ENCODE measurements around the gene YY1.
"Not testable (repeated sequence)": the region's sequence is repeated elsewhere in the genome, so short reads cannot be mapped to it uniquely, and the experiment has no call there.

YY1 gene

DNA sequence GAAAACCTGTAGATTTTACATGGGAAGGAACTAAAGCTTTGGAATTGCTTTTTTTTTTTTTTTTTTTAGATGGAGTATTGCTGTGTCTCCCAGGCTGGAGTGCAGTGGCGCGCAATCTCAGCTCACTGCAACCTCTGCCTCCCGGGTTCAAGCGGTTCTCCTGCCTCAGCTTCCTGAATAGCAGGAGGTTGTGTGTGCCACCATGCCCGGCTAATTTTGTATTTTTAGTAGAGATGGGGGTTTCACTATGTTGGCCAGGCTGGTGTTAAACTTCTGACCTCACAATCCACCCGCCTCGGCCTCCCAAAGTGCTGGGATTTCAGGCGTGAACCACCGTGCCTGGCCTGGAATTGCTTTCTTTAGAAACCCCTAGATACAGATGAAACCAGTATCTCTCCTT is 44.5 kb downstream of the YY1 start:
- DNase-seq; H3K4me3 ChIP-seq (ENCODE audit: insufficient read depth, low read depth, low read length, poor library complexity, severe bottlenecking); H3K27me3 ChIP-seq (replicated peaks; ENCODE audit: control insufficient read depth, insufficient read depth, low read length, poor library complexity, severe bottlenecking); H3K9me3 ChIP-seq (ENCODE audit: control insufficient read depth, low read length); H3K4me1 ChIP-seq (ENCODE audit: control insufficient read depth, insufficient read depth, low read length, poor library complexity, severe bottlenecking); H3K27ac ChIP-seq (ENCODE audit: insufficient read depth, low read length, poor library complexity, severe bottlenecking): not testable (repeated sequence)
- peaks cover 11% of the 10 kb centered on the region for H3K36me3 ChIP-seq (ENCODE audit: control insufficient read depth, insufficient read depth, low read length)

DNA sequence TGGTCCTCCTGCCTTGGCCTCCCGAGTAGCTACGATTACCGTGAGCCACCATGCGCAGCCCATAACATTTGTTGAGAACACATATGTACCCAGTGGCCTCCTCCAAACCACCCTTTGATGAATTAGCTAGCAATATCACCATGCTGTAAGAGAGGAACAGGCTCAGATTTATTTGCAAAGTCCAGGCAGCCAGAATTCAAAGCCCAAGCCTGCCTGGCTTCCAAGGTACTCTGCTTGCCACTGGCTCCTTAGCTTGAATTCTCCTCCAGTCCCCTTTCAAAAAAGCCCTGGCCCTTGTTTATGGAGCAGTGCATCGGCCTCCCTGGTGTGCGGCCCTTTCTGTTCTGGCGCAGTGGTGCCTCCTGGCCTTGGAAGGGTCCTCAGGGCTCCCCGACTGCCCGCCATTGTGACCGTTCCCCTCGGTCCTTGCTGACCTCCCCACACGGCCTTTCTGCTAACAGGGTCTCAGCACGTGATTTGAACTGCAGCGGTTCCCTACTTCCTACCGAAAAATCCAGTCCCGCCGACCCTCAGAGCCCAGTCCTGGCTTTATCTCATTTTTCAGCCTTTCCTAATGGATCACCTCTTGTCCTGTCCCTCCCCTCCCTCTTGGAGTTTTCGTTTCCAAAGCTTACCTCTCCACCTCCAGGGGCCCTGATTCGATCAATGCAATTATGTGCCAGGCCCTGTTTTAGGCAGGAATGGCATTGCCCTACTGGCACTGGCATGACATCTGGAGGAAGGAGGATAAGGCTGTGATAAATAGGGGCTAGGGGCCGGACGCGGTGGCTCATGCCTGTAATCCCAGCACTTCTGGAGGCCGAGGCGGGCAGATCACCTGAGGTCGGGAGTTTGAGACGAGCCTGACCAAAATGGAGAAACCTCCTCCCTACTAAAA is 45.3 kb downstream of the YY1 start:
- Histone ChIP-seq H3K9me3 (ENCODE audit: control insufficient read depth, low read length) (no peaks in the 10 kb centered on the region), H3K36me3 (ENCODE audit: control insufficient read depth, insufficient read depth, low read length) (peaks cover 4% of the 10 kb centered on the region), H3K27me3 (replicated peaks; ENCODE audit: control insufficient read depth, insufficient read depth, low read length, poor library complexity, severe bottlenecking) (no peaks in the 10 kb centered on the region), H3K4me3 (ENCODE audit: insufficient read depth, low read depth, low read length, poor library complexity, severe bottlenecking) (no peak overlapping the region), H3K27ac (ENCODE audit: insufficient read depth, low read length, poor library complexity, severe bottlenecking) (no peak overlapping the region), H3K4me1 (ENCODE audit: control insufficient read depth, insufficient read depth, low read length, poor library complexity, severe bottlenecking) (peaks cover 2% of the 10 kb centered on the region)
- DNase-seq: no peak

DNA sequence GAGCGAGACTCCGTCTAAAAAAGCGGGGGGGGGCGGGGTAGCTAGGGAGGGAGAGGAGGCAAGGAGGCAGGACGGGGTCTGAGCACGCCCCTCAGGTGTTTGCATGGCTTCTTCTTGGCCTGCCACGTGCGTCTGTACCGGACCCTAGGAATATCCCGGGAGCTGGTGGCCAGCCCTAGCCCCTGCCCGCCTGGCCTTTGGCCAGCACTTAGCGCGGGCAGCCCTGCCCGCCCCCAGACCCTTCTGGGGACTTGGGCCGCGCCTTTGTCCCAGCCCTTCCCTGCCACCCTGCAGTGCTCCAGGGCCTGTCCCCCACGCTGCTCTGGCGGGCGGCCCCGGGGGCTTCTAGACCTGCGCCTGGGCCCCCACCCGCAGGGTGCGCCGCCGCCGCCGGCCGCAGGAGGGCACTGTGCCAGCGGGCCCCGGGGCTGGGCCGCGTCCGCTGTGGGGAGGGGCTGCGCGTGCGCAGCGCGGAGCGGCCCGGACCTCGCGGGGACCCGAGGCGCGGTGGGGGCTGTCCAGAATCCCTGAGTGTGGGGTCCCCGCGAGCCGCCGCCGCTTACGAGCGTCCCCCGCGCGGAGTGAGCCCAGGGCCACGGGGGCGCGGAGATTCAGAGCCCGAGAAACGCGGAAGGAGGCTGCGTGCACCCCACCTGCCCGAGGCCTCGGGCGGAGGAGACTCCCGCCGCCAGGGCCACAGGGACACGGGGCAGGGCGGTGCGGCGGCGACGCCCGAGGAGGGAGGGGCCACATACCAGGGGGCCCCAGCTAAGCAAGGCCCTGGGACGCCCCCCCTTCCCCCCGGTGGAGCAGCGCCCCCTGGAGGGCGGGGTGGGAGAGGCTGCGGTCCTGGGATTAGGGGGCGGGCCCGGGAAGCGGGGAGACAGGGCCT is 46.3 kb downstream of the YY1 start:
- H3K4me3 ChIP-seq (ENCODE audit: insufficient read depth, low read depth, low read length, poor library complexity, severe bottlenecking): peak overlapping the region; percentile 96
- peak; percentile 62 to 71 (median 64) for DNase-seq

DNA sequence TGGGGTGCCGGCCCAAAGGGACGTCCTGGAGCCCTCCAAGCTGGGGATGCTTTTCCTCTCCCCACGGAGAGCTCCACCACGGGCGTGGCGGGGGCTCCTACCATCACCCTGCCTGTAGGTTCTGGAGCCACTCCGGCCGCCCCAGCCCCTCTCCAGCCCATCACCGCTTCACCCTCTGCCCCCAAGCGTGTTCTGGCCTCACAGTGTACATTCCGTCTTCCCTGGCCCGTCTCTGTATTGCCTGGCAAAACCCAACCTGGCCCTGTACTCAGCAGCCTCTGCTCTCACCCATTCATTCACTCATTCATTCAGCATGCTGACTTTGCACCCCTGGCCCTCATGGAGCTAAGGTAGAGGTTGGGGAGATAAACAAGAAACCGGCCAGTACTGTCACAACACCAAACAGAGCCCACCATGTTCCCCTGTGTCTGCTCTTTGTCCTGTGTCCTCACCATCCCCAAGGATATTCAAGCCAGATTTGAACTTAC is 47.0 kb downstream of the YY1 start:
- DNase-seq: no peak
- Histone ChIP-seq H3K4me1 (ENCODE audit: control insufficient read depth, insufficient read depth, low read length, poor library complexity, severe bottlenecking) (peaks cover 2% of the 10 kb centered on the region), H3K27ac (ENCODE audit: insufficient read depth, low read length, poor library complexity, severe bottlenecking) (peak overlapping the region; percentile 86), H3K27me3 (replicated peaks; ENCODE audit: control insufficient read depth, insufficient read depth, low read length, poor library complexity, severe bottlenecking) (no peaks in the 10 kb centered on the region), H3K36me3 (ENCODE audit: control insufficient read depth, insufficient read depth, low read length) (no peaks in the 10 kb centered on the region), H3K4me3 (ENCODE audit: insufficient read depth, low read depth, low read length, poor library complexity, severe bottlenecking) (peak overlapping the region; percentile 96), H3K9me3 (ENCODE audit: control insufficient read depth, low read length) (no peaks in the 10 kb centered on the region)

More for the DNA sequence above, 46.3 kb downstream of the YY1 start:
- Histone ChIP-seq H3K27ac (ENCODE audit: insufficient read depth, low read length, poor library complexity, severe bottlenecking) (peak overlapping the region; percentile 86), H3K27me3 (replicated peaks; ENCODE audit: control insufficient read depth, insufficient read depth, low read length, poor library complexity, severe bottlenecking) (no peaks in the 10 kb centered on the region), H3K36me3 (ENCODE audit: control insufficient read depth, insufficient read depth, low read length) (peaks cover 3% of the 10 kb centered on the region), H3K9me3 (ENCODE audit: control insufficient read depth, low read length) (no peaks in the 10 kb centered on the region), H3K4me1 (ENCODE audit: control insufficient read depth, insufficient read depth, low read length, poor library complexity, severe bottlenecking) (peaks cover 2% of the 10 kb centered on the region)

DNA sequence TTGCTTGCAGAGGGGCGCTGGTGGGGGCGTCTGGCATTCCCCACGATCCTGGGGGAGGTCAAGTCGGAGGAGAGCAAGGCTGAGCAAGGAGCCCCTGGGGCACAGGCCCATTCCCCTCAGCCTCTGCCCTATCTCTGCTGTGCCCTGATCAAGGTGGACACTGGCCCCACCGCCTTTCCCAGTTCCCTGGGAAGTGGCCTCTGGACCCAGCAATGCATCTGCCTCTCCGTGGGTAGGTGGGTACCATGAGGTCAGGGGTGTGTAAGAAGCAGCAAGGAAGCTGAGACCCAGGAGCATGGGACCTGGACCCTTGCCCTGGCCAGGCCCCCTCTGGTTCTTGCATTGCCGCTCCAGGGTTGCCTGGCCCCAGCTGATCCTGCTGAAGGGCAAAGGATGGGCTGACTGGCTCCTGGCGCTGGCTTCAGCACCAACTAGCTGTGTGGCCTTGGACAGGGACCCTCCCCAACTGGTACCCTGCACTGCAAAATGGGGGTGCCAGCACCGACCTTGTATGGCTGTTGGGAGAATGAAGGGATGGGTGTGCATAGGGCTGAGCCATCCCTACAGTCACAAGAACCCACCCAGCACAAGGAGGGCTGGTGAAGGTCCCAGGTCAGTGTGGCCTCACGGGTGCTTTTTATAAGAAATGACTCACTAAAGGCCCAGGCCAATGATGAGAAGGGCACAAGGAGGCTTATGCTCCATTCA is 47.7 kb downstream of the YY1 start:
- Histone ChIP-seq H3K4me1 (ENCODE audit: control insufficient read depth, insufficient read depth, low read length, poor library complexity, severe bottlenecking) (peaks cover 2% of the 10 kb centered on the region), H3K9me3 (ENCODE audit: control insufficient read depth, low read length) (no peaks in the 10 kb centered on the region), H3K4me3 (ENCODE audit: insufficient read depth, low read depth, low read length, poor library complexity, severe bottlenecking) (no peak overlapping the region), H3K36me3 (ENCODE audit: control insufficient read depth, insufficient read depth, low read length) (no peaks in the 10 kb centered on the region), H3K27me3 (replicated peaks; ENCODE audit: control insufficient read depth, insufficient read depth, low read length, poor library complexity, severe bottlenecking) (no peaks in the 10 kb centered on the region), H3K27ac (ENCODE audit: insufficient read depth, low read length, poor library complexity, severe bottlenecking) (no peak overlapping the region)
- no peak for DNase-seq

DNA sequence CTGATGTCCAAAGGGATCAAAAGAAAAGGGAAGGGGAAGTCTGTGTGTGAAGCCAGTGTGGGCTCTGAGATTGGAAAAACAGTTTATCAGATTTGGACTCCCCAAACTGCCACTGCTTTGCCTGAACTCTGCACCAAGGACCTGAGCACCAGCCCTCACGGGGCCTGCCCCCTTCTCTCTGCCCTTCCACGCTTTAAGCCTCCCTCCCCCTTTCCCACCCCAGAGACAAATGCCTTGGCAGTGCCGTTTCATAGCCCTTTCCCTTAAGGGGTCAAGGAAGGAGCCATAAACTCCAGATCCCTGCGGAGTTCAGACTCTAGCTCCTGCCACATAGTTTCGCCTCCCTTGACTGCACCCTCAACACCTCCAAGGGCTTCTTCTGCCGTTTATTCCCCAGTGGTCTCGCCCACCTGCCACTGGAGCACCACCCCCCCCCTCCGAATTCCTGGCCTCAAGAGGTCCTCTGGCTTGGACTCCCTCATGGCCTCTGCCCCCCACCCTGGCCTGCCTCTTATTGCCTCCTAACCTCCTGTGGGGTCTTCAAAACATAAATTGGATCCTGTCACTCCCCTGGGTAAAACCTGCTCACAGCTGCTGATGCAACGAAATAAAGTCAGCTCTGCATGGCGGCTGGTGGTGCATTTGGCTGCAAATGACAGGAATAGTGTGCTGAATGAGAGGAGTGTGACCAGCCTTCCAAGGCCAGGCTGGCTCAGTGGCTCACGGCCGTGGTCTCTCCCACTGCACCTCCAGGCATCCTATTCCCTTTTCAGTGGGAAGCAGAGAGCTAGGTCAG is 48.5 kb downstream of the YY1 start:
- H3K27me3 ChIP-seq (replicated peaks; ENCODE audit: control insufficient read depth, insufficient read depth, low read length, poor library complexity, severe bottlenecking): no peaks in the 10 kb centered on the region
- no peaks in the 10 kb centered on the region for H3K9me3 ChIP-seq (ENCODE audit: control insufficient read depth, low read length)
- peaks cover 2% of the 10 kb centered on the region for H3K4me1 ChIP-seq (ENCODE audit: control insufficient read depth, insufficient read depth, low read length, poor library complexity, severe bottlenecking)
- no peak overlapping the region for H3K4me3 ChIP-seq (ENCODE audit: insufficient read depth, low read depth, low read length, poor library complexity, severe bottlenecking)
- DNase-seq: no peak
- H3K27ac ChIP-seq (ENCODE audit: insufficient read depth, low read length, poor library complexity, severe bottlenecking): no peak overlapping the region
- no peaks in the 10 kb centered on the region for H3K36me3 ChIP-seq (ENCODE audit: control insufficient read depth, insufficient read depth, low read length)

DNA sequence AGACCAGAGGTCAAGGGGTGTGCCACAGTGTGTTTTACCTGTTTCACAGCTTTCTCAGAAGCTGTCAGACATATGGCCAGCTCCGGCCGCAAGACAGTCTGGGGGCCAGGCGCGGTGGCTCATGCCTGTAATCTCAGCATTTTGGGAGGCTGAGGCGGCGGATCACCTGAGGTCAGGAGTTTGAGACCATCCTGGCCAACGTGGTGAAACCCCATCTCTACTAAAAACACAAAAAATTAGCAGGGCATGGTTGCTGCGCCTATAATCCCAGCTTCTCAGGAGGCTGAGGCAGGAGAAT is 49.0 kb downstream of the YY1 start:
- DNase-seq; H3K27ac ChIP-seq (ENCODE audit: insufficient read depth, low read length, poor library complexity, severe bottlenecking); H3K9me3 ChIP-seq (ENCODE audit: control insufficient read depth, low read length); H3K4me3 ChIP-seq (ENCODE audit: insufficient read depth, low read depth, low read length, poor library complexity, severe bottlenecking); H3K36me3 ChIP-seq (ENCODE audit: control insufficient read depth, insufficient read depth, low read length); H3K4me1 ChIP-seq (ENCODE audit: control insufficient read depth, insufficient read depth, low read length, poor library complexity, severe bottlenecking); H3K27me3 ChIP-seq (replicated peaks; ENCODE audit: control insufficient read depth, insufficient read depth, low read length, poor library complexity, severe bottlenecking): not testable (repeated sequence)

DNA sequence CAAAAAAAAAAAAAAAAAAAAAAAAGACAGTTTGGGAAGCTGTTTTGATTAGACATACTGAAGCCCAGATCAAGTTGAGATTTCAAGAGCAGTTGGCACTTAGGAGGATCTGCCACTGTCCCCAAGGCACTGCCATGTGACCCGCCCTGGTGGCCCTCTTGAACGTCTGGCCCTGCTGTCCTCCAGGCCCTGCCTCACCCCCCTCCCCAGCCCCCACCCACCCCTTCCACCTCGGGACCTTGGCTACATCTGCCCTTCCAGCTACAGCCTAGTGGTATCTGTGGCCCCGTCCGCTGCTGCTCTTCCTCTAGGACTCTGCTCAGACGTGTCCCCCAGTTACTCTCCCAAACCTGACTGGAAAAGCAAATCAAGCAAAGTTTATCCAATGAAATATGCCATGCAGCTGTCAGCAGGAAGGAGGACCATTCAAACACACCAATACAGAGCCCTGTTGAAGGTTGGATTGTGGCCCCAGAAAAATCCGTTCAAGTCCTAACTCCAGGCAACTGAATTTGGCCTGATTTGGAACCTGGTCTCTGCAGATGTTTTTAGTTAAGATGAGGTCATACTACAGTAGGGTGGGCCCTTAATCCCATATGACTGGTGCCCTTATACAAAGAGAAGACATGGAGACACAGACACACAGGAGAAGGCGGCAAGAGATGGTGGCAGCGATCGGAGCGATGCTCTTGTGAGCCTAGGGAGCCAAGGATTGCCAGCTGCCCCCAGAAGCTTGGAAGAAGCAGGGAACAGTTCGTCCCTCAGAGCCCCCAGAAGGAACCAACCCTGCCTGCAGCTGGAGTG is 49.6 kb downstream of the YY1 start:
- H3K9me3 ChIP-seq (ENCODE audit: control insufficient read depth, low read length): no peaks in the 10 kb centered on the region
- H3K36me3 ChIP-seq (ENCODE audit: control insufficient read depth, insufficient read depth, low read length): no peaks in the 10 kb centered on the region
- no peaks in the 10 kb centered on the region for H3K27me3 ChIP-seq (replicated peaks; ENCODE audit: control insufficient read depth, insufficient read depth, low read length, poor library complexity, severe bottlenecking)
- no peak overlapping the region for H3K27ac ChIP-seq (ENCODE audit: insufficient read depth, low read length, poor library complexity, severe bottlenecking)
- DNase-seq: no peak
- peaks cover 2% of the 10 kb centered on the region for H3K4me1 ChIP-seq (ENCODE audit: control insufficient read depth, insufficient read depth, low read length, poor library complexity, severe bottlenecking)
- H3K4me3 ChIP-seq (ENCODE audit: insufficient read depth, low read depth, low read length, poor library complexity, severe bottlenecking): no peak overlapping the region
